ENCODE data around the gene HHAT. TPM values are rescaled to one million over a fixed set of nuclear protein-coding genes. Genes with fewer than 3 reads are reported as not detected.

Gene HHAT
- total RNA-seq, result 10 to 100 TPM; 16.3 to 19.0 TPM

DNA sequence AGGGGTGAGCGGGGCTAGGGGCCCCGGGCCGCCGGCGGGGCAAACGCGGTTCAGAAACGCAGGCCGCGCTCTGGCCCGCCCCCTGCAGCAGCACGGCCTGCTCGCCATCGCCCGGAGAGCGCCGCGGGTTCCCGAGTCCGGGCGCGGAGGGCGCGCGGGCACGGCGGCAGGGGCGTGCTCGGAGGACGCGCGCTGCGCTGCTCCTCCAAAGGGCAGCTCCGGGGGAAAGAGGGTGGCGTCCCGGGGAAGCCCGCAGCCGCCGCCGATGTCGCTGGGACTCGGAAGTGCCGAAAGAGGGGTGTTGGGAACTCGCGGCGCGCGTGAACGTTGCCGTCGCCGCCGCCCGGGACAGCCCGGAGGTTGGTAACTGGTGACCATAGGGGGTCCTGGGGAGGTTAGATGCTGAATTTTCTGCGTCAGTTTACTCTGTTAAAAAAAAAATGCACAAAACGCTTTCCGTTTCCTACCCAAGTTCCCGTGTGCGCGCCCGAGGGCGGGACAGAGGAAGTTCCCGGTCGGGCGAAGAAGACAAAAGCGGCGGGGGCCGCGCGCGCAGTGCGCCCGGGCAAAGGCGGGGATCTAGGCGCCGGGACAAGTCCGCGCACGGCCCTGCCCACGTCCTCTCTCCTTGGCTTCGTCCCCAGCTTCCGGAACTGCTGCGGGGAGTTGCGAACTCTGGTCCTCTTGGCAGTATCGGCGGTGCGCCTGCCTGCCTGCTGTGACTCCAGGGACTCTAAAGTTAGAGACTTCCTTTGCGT is at the start of gene HHAT:
Gene HHAT, plus strand, starts transcription at position 157 of the 758 bp plus-strand sequence. CDS start 20,074 bp downstream, outside the sequence.
- Histone ChIP-seq H3K27ac (peak within 1 kb of the TSS; percentile 87 to 94), H3K4me3 (peak within 1 kb of the TSS; percentile 52 to 58), H3K27me3 (replicated peaks; ENCODE audit: insufficient read depth) (no peaks in the 10 kb centered on the region), H3K9me3 (no peaks in the 10 kb centered on the region), H3K36me3 (no peaks in the 10 kb centered on the region), H3K4me1 (replicated peaks) (no peaks in the 10 kb centered on the region)
- DNase-seq (ENCODE audit: low spot score), result peak; percentile 74
- under 1% methylated on average over 54 of the region's 89 CpGs for WGBS
- TF ChIP-seq, protein P1, sequence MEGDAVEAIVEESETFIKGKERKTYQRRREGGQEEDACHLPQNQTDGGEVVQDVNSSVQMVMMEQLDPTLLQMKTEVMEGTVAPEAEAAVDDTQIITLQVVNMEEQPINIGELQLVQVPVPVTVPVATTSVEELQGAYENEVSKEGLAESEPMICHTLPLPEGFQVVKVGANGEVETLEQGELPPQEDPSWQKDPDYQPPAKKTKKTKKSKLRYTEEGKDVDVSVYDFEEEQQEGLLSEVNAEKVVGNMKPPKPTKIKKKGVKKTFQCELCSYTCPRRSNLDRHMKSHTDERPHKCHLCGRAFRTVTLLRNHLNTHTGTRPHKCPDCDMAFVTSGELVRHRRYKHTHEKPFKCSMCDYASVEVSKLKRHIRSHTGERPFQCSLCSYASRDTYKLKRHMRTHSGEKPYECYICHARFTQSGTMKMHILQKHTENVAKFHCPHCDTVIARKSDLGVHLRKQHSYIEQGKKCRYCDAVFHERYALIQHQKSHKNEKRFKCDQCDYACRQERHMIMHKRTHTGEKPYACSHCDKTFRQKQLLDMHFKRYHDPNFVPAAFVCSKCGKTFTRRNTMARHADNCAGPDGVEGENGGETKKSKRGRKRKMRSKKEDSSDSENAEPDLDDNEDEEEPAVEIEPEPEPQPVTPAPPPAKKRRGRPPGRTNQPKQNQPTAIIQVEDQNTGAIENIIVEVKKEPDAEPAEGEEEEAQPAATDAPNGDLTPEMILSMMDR (IDR thresholded peaks at IDR 0.05), result peak in 3 of 4 experiments; percentile 14 to 36 (median 23)
- TF ChIP-seq POLR2A (IDR thresholded peaks at IDR 0.05), result peak; percentile 21
- TF ChIP-seq POLR2AphosphoS5 (IDR thresholded peaks at IDR 0.05), result peak; percentile 37
- intact Hi-C loops (cut with DNase I), result no loop called here

DNA sequence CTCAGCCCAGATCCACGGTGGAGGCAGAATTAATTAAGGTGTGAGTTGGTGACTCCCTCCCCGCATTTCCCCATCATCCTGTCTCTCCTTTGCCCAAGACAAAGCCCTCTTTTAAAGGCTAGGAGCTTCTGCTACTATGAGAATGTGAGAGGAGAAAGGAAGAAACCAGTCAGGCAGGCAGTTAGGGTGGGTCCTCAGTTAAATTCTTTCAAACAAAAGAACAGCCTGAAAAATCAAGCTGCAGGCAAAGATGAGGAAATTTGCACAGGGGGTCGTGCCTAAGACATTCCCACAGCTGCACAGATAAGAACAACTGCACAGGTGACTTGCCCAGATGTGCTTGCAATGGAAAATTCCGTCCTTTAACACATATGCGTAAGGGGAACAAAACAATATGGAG is 48.5 kb upstream of the HHAT start:
- DNase-seq (ENCODE audit: low spot score), result no peak
- intact Hi-C loops (cut with DNase I), result no loop called here
- Histone ChIP-seq H3K27ac (no peak overlapping the region), H3K9me3 (no peaks in the 10 kb centered on the region), H3K36me3 (no peaks in the 10 kb centered on the region), H3K4me3 (no peak overlapping the region), H3K4me1 (replicated peaks) (no peaks in the 10 kb centered on the region), H3K27me3 (replicated peaks; ENCODE audit: insufficient read depth) (no peaks in the 10 kb centered on the region)
- TF ChIP-seq, protein P1 (IDR thresholded peaks at IDR 0.05), result no peak
- no peak for TF ChIP-seq POLR2A (IDR thresholded peaks at IDR 0.05)
- no peak for TF ChIP-seq POLR2AphosphoS5 (IDR thresholded peaks at IDR 0.05)
- 85% methylated on average over 5 of the region's 5 CpGs for WGBS

DNA sequence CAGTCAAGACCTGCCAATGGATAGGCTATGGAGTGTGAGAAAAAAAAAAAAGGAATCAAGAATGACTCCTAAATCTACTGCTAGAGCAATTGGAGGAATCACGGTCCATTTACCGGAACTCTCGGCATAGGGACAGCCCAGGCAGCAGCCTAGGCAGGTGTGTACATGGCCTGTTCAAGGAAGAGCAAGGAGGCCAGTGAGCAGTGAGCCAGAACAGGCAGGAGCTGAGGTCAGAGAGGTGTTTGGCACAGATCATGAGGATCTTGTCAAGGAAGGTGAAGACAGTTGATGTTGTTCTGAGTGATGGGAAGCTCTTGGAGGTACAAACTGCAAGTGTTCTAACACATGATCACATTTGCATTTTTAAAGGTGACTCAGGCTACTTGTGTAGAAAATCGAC is 40.6 kb upstream of the HHAT start:
- Histone ChIP-seq H3K27ac (no peak overlapping the region), H3K9me3 (no peaks in the 10 kb centered on the region), H3K27me3 (replicated peaks; ENCODE audit: insufficient read depth) (no peaks in the 10 kb centered on the region), H3K4me3 (no peak overlapping the region), H3K4me1 (replicated peaks) (no peaks in the 10 kb centered on the region), H3K36me3 (no peaks in the 10 kb centered on the region)
- DNase-seq (ENCODE audit: low spot score), result no peak
- intact Hi-C loops (cut with DNase I), result no loop called here
- 97% methylated on average over 4 of the region's 4 CpGs for WGBS
- TF ChIP-seq, protein P1 (IDR thresholded peaks at IDR 0.05), result no peak
- TF ChIP-seq POLR2A (IDR thresholded peaks at IDR 0.05) (no peak), POLR2AphosphoS5 (IDR thresholded peaks at IDR 0.05) (no peak)

DNA sequence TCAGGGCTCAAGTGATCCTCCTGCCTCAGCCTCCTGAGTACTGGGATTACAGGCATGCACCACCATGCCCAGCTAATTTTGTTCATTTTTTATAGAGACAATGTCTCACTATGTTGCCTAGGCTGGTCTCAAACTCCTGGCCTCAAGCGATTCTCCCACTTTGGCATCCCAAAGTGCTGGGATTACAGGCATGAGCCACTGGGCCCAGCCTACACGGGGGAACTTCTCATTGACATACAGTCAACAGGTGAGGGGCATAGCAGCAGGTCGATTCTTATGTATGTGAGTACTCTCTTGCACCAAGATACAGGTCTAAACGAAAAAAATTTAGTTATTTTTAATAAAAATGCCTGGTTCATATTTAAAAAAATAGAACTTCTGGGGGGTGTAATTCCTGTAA is 39.5 kb upstream of the HHAT start:
- H3K4me1 ChIP-seq (replicated peaks), result no peaks in the 10 kb centered on the region

More for the DNA sequence above, 39.5 kb upstream of the HHAT start:
- Histone ChIP-seq H3K36me3 (no peaks in the 10 kb centered on the region), H3K27ac (no peak overlapping the region), H3K9me3 (no peaks in the 10 kb centered on the region), H3K4me3 (no peak overlapping the region), H3K27me3 (replicated peaks; ENCODE audit: insufficient read depth) (no peaks in the 10 kb centered on the region)
- intact Hi-C loops (cut with DNase I), result no loop called here
- WGBS, result 82% methylated on average over 4 of the region's 4 CpGs
- TF ChIP-seq POLR2A (IDR thresholded peaks at IDR 0.05) (no peak), POLR2AphosphoS5 (IDR thresholded peaks at IDR 0.05) (no peak)
- TF ChIP-seq, protein P1 (IDR thresholded peaks at IDR 0.05), result no peak
- no peak for DNase-seq (ENCODE audit: low spot score)
